ENCODE data around the gene CHAF1A.
A peak's percentile ranks its signal among the peaks of the same experiment; 100 is the strongest.

Gene CHAF1A

GRCh38 chr19:4379383-4380253, 22.8 kb upstream of the CHAF1A start:
- DNase-seq = no peak

GRCh38 chr19:4380254-4380727, 22.1 kb upstream of the CHAF1A start:
- peak; percentile 64 for DNase-seq

GRCh38 chr19:4385291-4386040, 17.0 kb upstream of the CHAF1A start:
- no peak for DNase-seq

GRCh38 chr19:4386041-4386782, 16.2 kb upstream of the CHAF1A start:
- no peak for DNase-seq

- DNase-seq = no peak
These were observed 13.9 kb upstream of the CHAF1A start for GRCh38 chr19:4388337-4389063.

- no peak for DNase-seq
These were observed 13.4 kb upstream of the CHAF1A start for GRCh38 chr19:4389064-4389375.

- no peak for DNase-seq
These were observed 12.9 kb upstream of the CHAF1A start for GRCh38 chr19:4389511-4390016.

- no peak for DNase-seq
These were observed 12.3 kb upstream of the CHAF1A start for GRCh38 chr19:4390017-4390566.

- no peak for DNase-seq
These were observed 11.7 kb upstream of the CHAF1A start for GRCh38 chr19:4390567-4391305.

- no peak for DNase-seq
These were observed 11.1 kb upstream of the CHAF1A start for GRCh38 chr19:4391306-4391693.

- DNase-seq = no peak
These were observed 10.5 kb upstream of the CHAF1A start for GRCh38 chr19:4391701-4392483.

- DNase-seq = no peak
These were observed 8.4 kb upstream of the CHAF1A start for GRCh38 chr19:4393947-4394590.

- no peak for DNase-seq
These were observed 5.3 kb upstream of the CHAF1A start for GRCh38 chr19:4396949-4397783.

GRCh38 chr19:4399812-4400134, 2.7 kb upstream of the CHAF1A start:
- DNase-seq = peak; percentile 56

GRCh38 chr19:4400135-4400936, 2.1 kb upstream of the CHAF1A start, which contains the start of gene SH3GL1:
Gene SH3GL1, minus strand, starts transcription at chr19:4400547. Its CDS starts 179 bp downstream, at chr19:4400368.
- peak; percentile 92 for DNase-seq

- no peak for DNase-seq
These were observed 670 bp upstream of the CHAF1A start for GRCh38 chr19:4401769-4402170.

GRCh38 chr19:4403005-4403761, 743 bp downstream of the CHAF1A start:
- peak; percentile 49 for DNase-seq

GRCh38 chr19:4405977-4406376, 3.5 kb downstream of the CHAF1A start:
- DNase-seq = no peak

All from hematopoietic multipotent progenitor cell treated with erythropoietin and hydrocortisone succinate and interleukin-3 and kit ligand, for 6 days (in vitro differentiated cells).